ENCODE results near the gene IL12RB1.
A peak's percentile ranks its signal among the peaks of the same experiment; 100 is the strongest.
"Not testable (repeated sequence)": the region's sequence is repeated elsewhere in the genome, so short reads cannot be mapped to it uniquely, and the experiment has no call there.

The IL12RB1 gene

GRCh38 chr19:18107235-18107634, 20.5 kb upstream of the IL12RB1 start:
- peaks cover 79% of the 10 kb centered on the region for H3K4me1 ChIP-seq (ENCODE audit: control insufficient read depth, low read length)

GRCh38 chr19:18105259-18105658, 18.5 kb upstream of the IL12RB1 start:
- H3K4me2 ChIP-seq (ENCODE audit: low read length), result not testable (repeated sequence)

More at GRCh38 chr19:18107235-18107634, 20.5 kb upstream of the IL12RB1 start:
- H3K36me3 ChIP-seq (ENCODE audit: control insufficient read depth, low read length), result peaks cover 21% of the 10 kb centered on the region
- peak overlapping the region; percentile 50 for H3K27ac ChIP-seq (ENCODE audit: low read depth, low read length)
- no peaks in the 10 kb centered on the region for H3K27me3 ChIP-seq (ENCODE audit: control insufficient read depth, low read length)
- H4K20me1 ChIP-seq (ENCODE audit: control insufficient read depth, insufficient read depth, low read depth, low read length), result no peaks in the 10 kb centered on the region
- TF ChIP-seq CTCF (IDR thresholded peaks at IDR 0.05; ENCODE audit: low read depth, low read length, poor library complexity, severe bottlenecking), result no peak
- H3F3A ChIP-seq (ENCODE audit: control insufficient read depth, insufficient read depth), result peaks cover 28% of the 10 kb centered on the region
- H3K9me2 ChIP-seq (replicated peaks; ENCODE audit: control insufficient read depth, low read length), result no peaks in the 10 kb centered on the region
- H3K79me2 ChIP-seq (ENCODE audit: control insufficient read depth, low read length), result no peaks in the 10 kb centered on the region
- no peaks in the 10 kb centered on the region for H3K9me3 ChIP-seq (ENCODE audit: control insufficient read depth, insufficient read depth, low read length)
- peak overlapping the region; percentile 29 for H3K4me3 ChIP-seq (ENCODE audit: low read length)
- peak overlapping the region; percentile 99 for H3K4me2 ChIP-seq (ENCODE audit: low read length)

GRCh38 chr19:18104793-18105131, 18.0 kb upstream of the IL12RB1 start:
- Histone ChIP-seq H3K4me2 (ENCODE audit: low read length) (peak overlapping the region; percentile 70), H3K4me1 (ENCODE audit: control insufficient read depth, low read length) (peaks cover 82% of the 10 kb centered on the region), H3K27me3 (ENCODE audit: control insufficient read depth, low read length) (no peaks in the 10 kb centered on the region), H3F3A (ENCODE audit: control insufficient read depth, insufficient read depth) (peaks cover 33% of the 10 kb centered on the region), H3K9me3 (ENCODE audit: control insufficient read depth, insufficient read depth, low read length) (no peaks in the 10 kb centered on the region), H3K9me2 (replicated peaks; ENCODE audit: control insufficient read depth, low read length) (no peaks in the 10 kb centered on the region), H3K36me3 (ENCODE audit: control insufficient read depth, low read length) (peaks cover 22% of the 10 kb centered on the region), H3K79me2 (ENCODE audit: control insufficient read depth, low read length) (peaks cover 6% of the 10 kb centered on the region), H3K4me3 (ENCODE audit: low read length) (peak overlapping the region; percentile 60), H3K27ac (ENCODE audit: low read depth, low read length) (0 out of 2 replicates have a peak overlapping the region, but pooled peaks have one; percentile 11), H4K20me1 (ENCODE audit: control insufficient read depth, insufficient read depth, low read depth, low read length) (no peaks in the 10 kb centered on the region)
- TF ChIP-seq EZH2phosphoT487 (IDR thresholded peaks at IDR 0.05; ENCODE audit: borderline replicate concordance, low read length) (no peak), CTCF (IDR thresholded peaks at IDR 0.05; ENCODE audit: low read depth, low read length, poor library complexity, severe bottlenecking) (no peak)

More at GRCh38 chr19:18105259-18105658, 18.5 kb upstream of the IL12RB1 start:
- H3K9me2 ChIP-seq (replicated peaks; ENCODE audit: control insufficient read depth, low read length); H3K79me2 ChIP-seq (ENCODE audit: control insufficient read depth, low read length); H3K27me3 ChIP-seq (ENCODE audit: control insufficient read depth, low read length); H3K27ac ChIP-seq (ENCODE audit: low read depth, low read length); H3K4me3 ChIP-seq (ENCODE audit: low read length); H4K20me1 ChIP-seq (ENCODE audit: control insufficient read depth, insufficient read depth, low read depth, low read length); H3K9me3 ChIP-seq (ENCODE audit: control insufficient read depth, insufficient read depth, low read length): not testable (repeated sequence)
- Histone ChIP-seq H3K4me1 (ENCODE audit: control insufficient read depth, low read length) (peaks cover 80% of the 10 kb centered on the region), H3F3A (ENCODE audit: control insufficient read depth, insufficient read depth) (peaks cover 32% of the 10 kb centered on the region), H3K36me3 (ENCODE audit: control insufficient read depth, low read length) (peaks cover 21% of the 10 kb centered on the region)

- no peaks in the 10 kb centered on the region for H4K20me1 ChIP-seq (ENCODE audit: control insufficient read depth, insufficient read depth, low read depth, low read length)
- no peaks in the 10 kb centered on the region for H3K27me3 ChIP-seq (ENCODE audit: control insufficient read depth, low read length)
- H3K79me2 ChIP-seq (ENCODE audit: control insufficient read depth, low read length), result peaks cover 21% of the 10 kb centered on the region
- peaks cover 33% of the 10 kb centered on the region for H3F3A ChIP-seq (ENCODE audit: control insufficient read depth, insufficient read depth)
- no peak for TF ChIP-seq CTCF (IDR thresholded peaks at IDR 0.05; ENCODE audit: low read depth, low read length, poor library complexity, severe bottlenecking)
- no peak for TF ChIP-seq EZH2phosphoT487 (IDR thresholded peaks at IDR 0.05; ENCODE audit: borderline replicate concordance, low read length)
- peak overlapping the region; percentile 21; the same call in 1 of the 2 replicates for H3K4me3 ChIP-seq (ENCODE audit: low read length)
- peaks cover 81% of the 10 kb centered on the region for H3K4me1 ChIP-seq (ENCODE audit: control insufficient read depth, low read length)
- H3K4me2 ChIP-seq (ENCODE audit: low read length), result peak overlapping the region; percentile 70
- H3K9me3 ChIP-seq (ENCODE audit: control insufficient read depth, insufficient read depth, low read length), result no peaks in the 10 kb centered on the region
- no peaks in the 10 kb centered on the region for H3K9me2 ChIP-seq (replicated peaks; ENCODE audit: control insufficient read depth, low read length)
- H3K36me3 ChIP-seq (ENCODE audit: control insufficient read depth, low read length), result peaks cover 30% of the 10 kb centered on the region
- H3K27ac ChIP-seq (ENCODE audit: low read depth, low read length), result no peak overlapping the region
Observed at GRCh38 chr19:18102916-18103542, 16.3 kb upstream of the IL12RB1 start.
